GM21786 (cell line): Measurements from ENCODE around the gene RNF17.
A peak's percentile ranks its signal among the peaks of the same experiment; 100 is the strongest.

Source experiments
- ATAC-seq: cut with Tn5 transposase; IDR thresholded peaks from one replicate; pipeline ENCODE4 v1.9.1; 2021; ENCODE audit not compliant: unreplicated experiment

Gene RNF17

GRCh38 chr13:24763596-24764275 is at the start of gene RNF17:
RNF17 (plus strand) TSS chr13:24764169; CDS start chr13:24764204, 35 bp downstream.
- ATAC-seq = no peak

GRCh38 chr13:24716011-24716410 is 48.0 kb upstream of the RNF17 start:
- ATAC-seq = no peak

GRCh38 chr13:24716446-24716845 is 47.5 kb upstream of the RNF17 start:
- ATAC-seq = no peak

GRCh38 chr13:24717217-24717616 is 46.8 kb upstream of the RNF17 start:
- no peak for ATAC-seq

- ATAC-seq = no peak
These were observed 45.6 kb upstream of the RNF17 start for GRCh38 chr13:24718192-24718965.

GRCh38 chr13:24719139-24719538 is 44.8 kb upstream of the RNF17 start:
- no peak for ATAC-seq

DNA sequence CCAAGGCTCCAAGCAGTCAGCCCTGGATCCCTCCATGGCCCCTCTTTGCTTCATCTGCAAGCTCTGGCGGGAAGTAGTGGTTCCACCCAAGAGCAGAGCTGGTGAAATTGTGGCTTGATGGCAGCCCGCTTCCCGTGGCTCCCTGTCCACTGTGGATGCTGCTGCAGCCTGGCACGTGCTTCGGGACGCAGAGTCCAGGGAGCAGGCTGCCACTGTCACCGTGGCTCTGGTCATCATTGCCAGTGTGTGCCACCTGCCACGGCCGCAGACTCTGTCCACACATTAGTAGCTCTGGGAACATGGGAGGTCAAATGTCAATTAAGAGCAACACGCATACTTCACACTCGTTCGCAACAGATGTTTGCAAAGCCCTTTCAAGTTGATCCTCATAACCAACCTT is 40.8 kb upstream of the RNF17 start:
- ATAC-seq = no peak

- no peak for ATAC-seq
These were observed 39.3 kb upstream of the RNF17 start for GRCh38 chr13:24724714-24725113.

GRCh38 chr13:24725379-24725778 is 38.6 kb upstream of the RNF17 start:
- no peak for ATAC-seq

DNA sequence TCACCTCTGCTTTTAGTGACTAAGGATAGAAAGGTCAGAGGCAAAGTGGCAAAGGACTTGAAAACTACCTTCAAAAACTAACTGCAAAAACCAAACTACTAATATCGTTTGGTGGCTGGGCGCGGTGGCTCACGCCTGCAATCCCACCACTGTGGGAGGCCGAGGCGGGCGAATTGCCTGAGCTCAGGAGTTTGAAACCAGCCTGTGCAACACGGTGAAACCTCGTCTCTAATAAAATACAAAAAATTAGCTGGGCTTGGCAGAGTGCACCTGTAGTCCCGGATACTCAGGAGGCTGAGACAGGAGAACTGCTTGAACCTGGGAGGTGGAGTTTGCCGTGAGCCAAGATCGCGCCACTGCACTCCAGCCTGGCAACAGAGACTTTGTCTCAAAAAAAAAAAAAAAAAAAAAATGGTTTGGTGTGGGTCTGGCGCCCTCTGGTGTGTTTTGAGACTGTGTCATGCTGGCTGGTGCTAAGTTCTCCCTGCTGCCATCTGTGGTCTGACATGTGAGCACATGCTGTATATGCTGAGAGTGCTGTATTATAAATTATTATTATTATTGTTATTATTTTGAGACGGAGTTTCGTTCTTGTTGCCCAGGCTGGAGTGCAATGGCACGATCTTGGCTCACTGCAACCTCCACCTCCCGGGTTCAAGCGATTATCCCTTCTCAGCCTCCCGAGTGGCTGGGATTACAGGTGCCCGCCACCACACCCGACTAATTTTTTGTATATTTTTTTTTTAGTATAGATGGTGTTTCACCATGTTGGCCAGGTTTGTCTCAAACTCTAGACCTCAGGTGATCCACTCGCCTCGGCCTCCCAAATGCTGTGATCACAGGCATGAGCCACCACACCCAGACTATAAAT is 36.0 kb upstream of the RNF17 start:
- peak; percentile 78 for ATAC-seq

GRCh38 chr13:24730873-24731567 is 32.9 kb upstream of the RNF17 start:
- peak; percentile 75 for ATAC-seq

DNA sequence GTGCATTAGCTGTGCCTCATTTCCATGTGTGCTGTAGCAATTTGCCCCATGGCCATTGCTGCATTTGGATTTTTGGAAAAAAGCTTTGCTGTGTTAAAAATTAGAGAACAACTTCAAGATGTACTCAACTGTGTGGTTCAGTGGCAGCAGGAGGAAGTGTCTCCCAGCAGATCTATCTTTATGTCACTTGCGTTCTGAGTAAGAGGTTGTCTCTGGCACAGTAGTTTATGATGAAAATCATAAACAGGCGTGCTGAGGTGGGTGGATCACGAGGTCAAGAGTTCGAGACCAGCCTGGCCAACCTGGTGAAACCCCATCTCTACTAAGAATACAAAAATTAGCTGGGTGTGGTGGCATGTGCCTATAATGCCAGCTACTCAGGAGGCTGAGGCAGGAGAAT is 29.0 kb upstream of the RNF17 start:
- ATAC-seq = no peak

DNA sequence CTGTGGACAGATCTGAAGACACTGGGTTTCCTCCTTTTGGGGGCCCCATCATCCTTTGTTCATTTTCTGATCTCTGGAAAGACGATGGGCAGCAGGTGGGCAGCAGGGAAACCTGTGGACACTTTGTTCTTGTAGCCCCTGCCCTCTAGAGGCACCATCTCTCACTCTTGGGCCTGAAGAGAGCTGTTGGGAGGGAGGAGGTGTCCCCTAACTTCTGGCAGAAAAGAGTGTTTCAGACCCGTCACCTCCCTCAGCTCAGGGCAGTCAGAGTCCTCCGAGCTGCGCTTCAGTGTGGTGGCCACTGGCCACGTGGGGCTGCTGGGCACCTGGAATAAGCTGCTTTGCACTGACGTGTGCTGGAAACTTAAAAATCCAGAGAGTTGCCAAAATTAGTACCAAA is 26.9 kb upstream of the RNF17 start:
- ATAC-seq = no peak

DNA sequence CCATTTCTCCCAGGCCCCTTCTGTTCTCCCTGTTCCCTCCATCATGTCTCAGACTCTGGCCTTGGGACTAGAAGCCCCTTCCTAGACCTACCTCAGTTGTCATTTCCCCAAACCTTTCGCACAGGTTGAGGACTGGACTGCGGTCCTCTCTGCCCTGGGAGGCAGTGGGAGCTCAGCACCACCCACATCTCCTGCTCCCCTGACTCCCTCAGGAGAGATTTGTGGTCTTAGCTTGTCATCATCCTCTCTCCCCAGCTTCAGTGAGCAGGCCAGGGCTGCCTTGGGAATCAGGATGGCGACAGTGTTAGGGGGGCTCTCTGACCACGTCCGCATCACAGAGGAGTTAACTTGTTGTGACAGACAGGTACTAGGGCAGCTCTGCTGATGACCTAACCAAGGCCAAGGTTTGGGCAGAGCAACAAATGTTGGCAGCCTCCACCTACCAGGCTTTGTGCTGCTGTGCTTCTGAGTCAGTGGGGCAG is 25.6 kb upstream of the RNF17 start:
- ATAC-seq = no peak

- no peak for ATAC-seq
These were observed 23.7 kb upstream of the RNF17 start for GRCh38 chr13:24740014-24740890.

DNA sequence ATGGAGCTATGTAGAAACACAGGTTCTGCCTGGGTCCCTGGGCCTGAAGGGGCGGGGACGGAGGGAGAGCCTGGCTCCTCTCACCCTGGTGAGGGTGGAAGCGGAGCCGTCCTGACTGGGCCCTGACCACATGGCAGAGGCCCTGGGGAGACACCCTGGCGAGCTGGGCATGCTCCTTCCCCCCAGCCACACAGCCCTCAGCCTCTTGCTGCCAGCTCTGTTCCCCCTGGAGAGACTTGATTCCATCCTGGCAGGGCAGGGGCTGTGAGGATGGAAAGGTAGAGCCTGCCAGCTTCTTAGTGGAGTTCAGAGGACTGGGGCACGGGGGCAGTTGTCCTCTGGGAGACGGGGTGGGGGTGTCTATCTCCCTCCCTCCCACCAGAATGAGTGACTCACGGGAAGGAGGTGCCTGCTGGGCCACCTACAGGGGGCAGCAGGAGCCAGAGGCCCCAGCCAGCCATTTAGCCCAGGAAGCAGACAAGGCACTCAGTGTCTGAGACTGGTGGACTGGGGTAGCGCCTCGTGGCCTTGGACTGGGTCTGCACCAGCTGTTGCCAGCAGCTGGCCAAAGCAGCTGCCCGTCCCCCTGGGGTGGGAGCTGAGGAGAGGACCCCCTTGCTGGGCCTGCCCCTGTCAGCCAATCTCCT is 22.8 kb upstream of the RNF17 start:
- ATAC-seq = no peak

GRCh38 chr13:24741791-24742190 is 22.2 kb upstream of the RNF17 start:
- ATAC-seq = no peak

GRCh38 chr13:24742294-24742693 is 21.7 kb upstream of the RNF17 start:
- no peak for ATAC-seq

DNA sequence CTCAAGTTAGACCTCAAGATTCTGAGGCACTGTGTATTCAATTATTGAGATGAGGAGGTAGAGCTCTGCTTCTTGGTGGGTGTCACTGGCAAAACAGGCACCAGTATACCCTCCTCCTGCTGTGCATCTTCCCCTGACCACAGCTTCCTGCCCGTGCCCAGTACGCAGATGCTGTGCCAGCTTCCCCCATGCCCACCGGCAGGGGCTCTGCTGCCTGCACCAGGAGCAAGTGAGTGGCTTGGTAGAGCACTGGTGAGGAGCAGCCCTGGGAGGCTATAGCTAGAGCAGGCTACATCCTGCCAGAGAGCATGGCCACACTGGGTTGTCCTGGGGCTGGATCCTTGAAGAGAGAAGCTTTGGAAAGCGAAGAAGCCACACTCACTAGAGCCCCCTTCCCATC is 21.0 kb upstream of the RNF17 start:
- no peak for ATAC-seq
